Testis (tissue), 2 donors: ENCODE results near the gene RNF168.

Source experiments
- POLR2A ChIP-seq: fragments of 450-650 bp; IDR thresholded peaks from one replicate; pipeline ENCODE4 v1.6.1; 2017; ENCODE audit warnings: antibody characterized with exemption, mild to moderate bottlenecking, moderate library complexity
- TF ChIP-seq, protein P1 (sequence below), 3 experiments: fragments of 450-650 bp in 2 of 3; fragments of 200-600 bp in 1 of 3; sonication (generic) in 1 of 3; IDR thresholded peaks; one replicate each; pipeline ENCODE4 v1.5.1; 2016 to 2019; ENCODE audit warnings: antibody characterized with exemption in 3 of 3, mild to moderate bottlenecking in 2 of 3, moderate library complexity in 1 of 3

GRCh38 chr3:196501316-196502044 is 2.1 kb downstream of the RNF168 start:
- no peak for TF ChIP-seq POLR2A
- TF ChIP-seq, protein P1, sequence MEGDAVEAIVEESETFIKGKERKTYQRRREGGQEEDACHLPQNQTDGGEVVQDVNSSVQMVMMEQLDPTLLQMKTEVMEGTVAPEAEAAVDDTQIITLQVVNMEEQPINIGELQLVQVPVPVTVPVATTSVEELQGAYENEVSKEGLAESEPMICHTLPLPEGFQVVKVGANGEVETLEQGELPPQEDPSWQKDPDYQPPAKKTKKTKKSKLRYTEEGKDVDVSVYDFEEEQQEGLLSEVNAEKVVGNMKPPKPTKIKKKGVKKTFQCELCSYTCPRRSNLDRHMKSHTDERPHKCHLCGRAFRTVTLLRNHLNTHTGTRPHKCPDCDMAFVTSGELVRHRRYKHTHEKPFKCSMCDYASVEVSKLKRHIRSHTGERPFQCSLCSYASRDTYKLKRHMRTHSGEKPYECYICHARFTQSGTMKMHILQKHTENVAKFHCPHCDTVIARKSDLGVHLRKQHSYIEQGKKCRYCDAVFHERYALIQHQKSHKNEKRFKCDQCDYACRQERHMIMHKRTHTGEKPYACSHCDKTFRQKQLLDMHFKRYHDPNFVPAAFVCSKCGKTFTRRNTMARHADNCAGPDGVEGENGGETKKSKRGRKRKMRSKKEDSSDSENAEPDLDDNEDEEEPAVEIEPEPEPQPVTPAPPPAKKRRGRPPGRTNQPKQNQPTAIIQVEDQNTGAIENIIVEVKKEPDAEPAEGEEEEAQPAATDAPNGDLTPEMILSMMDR (IDR thresholded peaks at IDR 0.05), result no peak
